Activated CD8-positive, alpha-beta T cell treated with anti-CD3 and anti-CD28 coated beads for 36 hours (primary cell): ENCODE measurements around the gene ALOX15B. TPM values are rescaled to one million over a fixed set of nuclear protein-coding genes. Genes with fewer than 3 reads are reported as not detected.

Experiments used
- ATAC-seq: fragments of 200-7000 bp; cut with Tn5 transposase; one replicate; pipeline ENCODE4 v1.10.0; 2021; ENCODE audit warnings: mild to moderate bottlenecking, moderate library complexity
- CTCF ChIA-PET: fragments of 350-600 bp; sonication (Branson Sonifier 250); formaldehyde crosslinking; loops from one replicate; lab custom pipeline; 2021; ENCODE audit warnings: antibody characterized with exemption; lab: Charles Lee
- POLR2A ChIA-PET: fragments of 350-600 bp; sonication (Branson Sonifier 250); formaldehyde crosslinking; loops from one replicate; lab custom pipeline; 2021; ENCODE audit warnings: antibody characterized with exemption; lab: Charles Lee
- DNase-seq: peaks from one replicate; pipeline ENCODE4 v3.0.0-alpha.2; 2020
- H3K27ac Mint-ChIP-seq: one replicate; pipeline ENCODE4 v1.8.0; 2021; ENCODE audit warnings: mild to moderate bottlenecking, mixed read lengths
- H3K27me3 Mint-ChIP-seq: one replicate; pipeline ENCODE4 v1.8.0; 2021; ENCODE audit warnings: mixed read lengths
- H3K36me3 Mint-ChIP-seq: one replicate; pipeline ENCODE4 v1.8.0; 2021; ENCODE audit warnings: low read depth, mixed read lengths
- H3K4me1 Mint-ChIP-seq: one replicate; pipeline ENCODE4 v1.8.0; 2021; ENCODE audit warnings: low read depth, mixed read lengths
- H3K4me3 Mint-ChIP-seq: one replicate; pipeline ENCODE4 v1.8.0; 2021; ENCODE audit warnings: mild to moderate bottlenecking, moderate library complexity, mixed read lengths
- H3K9me3 Mint-ChIP-seq: one replicate; pipeline ENCODE4 v1.8.0; 2021; ENCODE audit warnings: mixed read lengths
- intact Hi-C: fragments of 100-400 bp; cut with micrococcal nuclease; formaldehyde crosslinking; loops from one replicate; pipeline ENCODE4 v1.10.0; 2022
- total RNA-seq, 2 experiments: library from RNA; stranded (reverse); gene quantifications; one replicate each; pipeline ENCODE4 v1.2.3, GENCODE V29; 2021
- TF ChIP-seq, protein P1 (sequence below): fragments of 200-600 bp; IDR thresholded peaks from one replicate; pipeline ENCODE4 v1.8.0; 2022; ENCODE audit warnings: antibody characterized with exemption, mild to moderate bottlenecking

The ALOX15B gene
- total RNA-seq, 2 experiments from 2014 or later, result 0.16 TPM; not detected in 1

DNA sequence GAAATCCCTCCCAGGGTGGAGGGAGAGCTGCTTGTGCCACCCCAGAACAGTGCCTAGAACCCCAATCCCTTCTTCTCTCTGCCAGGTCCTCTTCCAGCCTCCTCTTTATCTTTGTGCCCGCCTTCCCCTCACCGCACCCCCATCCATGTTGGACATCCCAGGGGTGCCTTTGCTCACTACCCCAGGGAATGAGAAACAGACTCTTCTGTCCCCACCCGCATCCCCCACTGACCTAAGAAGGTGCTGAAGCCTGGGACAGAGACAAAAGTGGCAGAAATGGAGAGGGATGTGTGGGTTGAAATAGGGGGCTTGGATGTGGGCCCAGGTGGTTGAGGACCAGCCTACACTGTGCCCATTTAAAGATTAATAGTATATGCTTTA is 17.0 kb downstream of the ALOX15B start:
- Mint-ChIP-seq H3K4me1 (peaks cover 15% of the 10 kb centered on the region), H3K36me3 (no peaks in the 10 kb centered on the region), H3K9me3 (no peaks in the 10 kb centered on the region), H3K27ac (no peak overlapping the region), H3K27me3 (peaks cover 25% of the 10 kb centered on the region), H3K4me3 (no peak overlapping the region)
- intact Hi-C loops, result loop anchor here (5.0 kb wide), 3 partner anchors 39 to 144 kb away; no protein-coding TSS in a partner anchor
- POLR2A ChIA-PET, result interaction anchor here (1.1 to 1.9 kb wide), 2 partner anchors 14 to 117 kb away, joined by 3 to 4 read pairs; no protein-coding TSS in a partner anchor
- TF ChIP-seq, protein P1, sequence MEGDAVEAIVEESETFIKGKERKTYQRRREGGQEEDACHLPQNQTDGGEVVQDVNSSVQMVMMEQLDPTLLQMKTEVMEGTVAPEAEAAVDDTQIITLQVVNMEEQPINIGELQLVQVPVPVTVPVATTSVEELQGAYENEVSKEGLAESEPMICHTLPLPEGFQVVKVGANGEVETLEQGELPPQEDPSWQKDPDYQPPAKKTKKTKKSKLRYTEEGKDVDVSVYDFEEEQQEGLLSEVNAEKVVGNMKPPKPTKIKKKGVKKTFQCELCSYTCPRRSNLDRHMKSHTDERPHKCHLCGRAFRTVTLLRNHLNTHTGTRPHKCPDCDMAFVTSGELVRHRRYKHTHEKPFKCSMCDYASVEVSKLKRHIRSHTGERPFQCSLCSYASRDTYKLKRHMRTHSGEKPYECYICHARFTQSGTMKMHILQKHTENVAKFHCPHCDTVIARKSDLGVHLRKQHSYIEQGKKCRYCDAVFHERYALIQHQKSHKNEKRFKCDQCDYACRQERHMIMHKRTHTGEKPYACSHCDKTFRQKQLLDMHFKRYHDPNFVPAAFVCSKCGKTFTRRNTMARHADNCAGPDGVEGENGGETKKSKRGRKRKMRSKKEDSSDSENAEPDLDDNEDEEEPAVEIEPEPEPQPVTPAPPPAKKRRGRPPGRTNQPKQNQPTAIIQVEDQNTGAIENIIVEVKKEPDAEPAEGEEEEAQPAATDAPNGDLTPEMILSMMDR, result no peak
- no peak for ATAC-seq
- CTCF ChIA-PET, result interaction anchor here (0.9 to 12.6 kb wide), 17 partner anchors 14 to 311 kb away, joined by 3 to 360 read pairs (median 12); partner anchors contain the start of genes ALOXE3, CNTROB and SLC25A35
- DNase-seq, result no peak

DNA sequence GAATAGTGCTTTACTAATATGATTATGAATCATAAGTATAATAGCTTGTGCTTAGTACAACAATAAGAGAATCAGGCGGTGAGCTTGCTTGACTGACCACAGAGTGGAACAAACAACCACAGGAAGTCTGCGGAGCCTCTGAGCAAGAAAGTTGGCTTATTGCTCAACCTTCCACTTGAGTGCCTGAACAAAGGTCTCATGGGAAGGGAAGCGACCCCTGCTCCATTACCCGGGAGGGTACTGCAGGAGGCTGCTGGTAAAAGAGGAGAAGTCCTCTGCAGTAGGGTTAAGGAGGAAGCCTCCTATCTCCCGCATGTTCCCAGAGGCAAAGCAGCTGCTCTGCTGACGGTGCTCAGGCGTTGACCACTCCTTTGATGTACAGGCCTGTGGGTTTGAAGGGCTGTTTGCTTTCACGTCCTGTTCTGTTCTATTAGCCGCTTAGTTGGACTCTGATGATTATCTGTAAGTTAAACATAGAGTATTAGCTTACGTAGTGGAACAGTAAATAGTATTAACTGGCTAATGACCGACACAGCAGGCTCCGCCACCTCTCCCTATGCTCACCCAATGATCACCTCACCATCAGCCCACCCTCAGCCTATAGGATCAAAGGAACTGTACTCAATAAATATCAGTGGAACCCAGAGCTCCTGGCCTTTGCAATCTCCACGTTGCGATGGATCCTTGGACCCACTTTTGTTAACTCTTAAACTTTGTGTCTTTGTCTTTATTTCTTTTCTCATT is 17.5 kb downstream of the ALOX15B start:
- Mint-ChIP-seq H3K4me1 (peaks cover 15% of the 10 kb centered on the region), H3K4me3 (no peak overlapping the region), H3K9me3 (no peaks in the 10 kb centered on the region), H3K27me3 (peaks cover 28% of the 10 kb centered on the region), H3K36me3 (no peaks in the 10 kb centered on the region), H3K27ac (no peak overlapping the region)
- CTCF ChIA-PET, result interaction anchor here (0.9 to 12.6 kb wide), 28 partner anchors 15 to 314 kb away, joined by 3 to 360 read pairs (median 6); partner anchors contain the start of genes ALOXE3, CNTROB and SLC25A35
- peak; percentile 80 for DNase-seq
- intact Hi-C loops, result loop anchor here (5.0 kb wide), 3 partner anchors 39 to 144 kb away; no protein-coding TSS in a partner anchor
- TF ChIP-seq, protein P1, result no peak
- POLR2A ChIA-PET, result interaction anchor here (0.6 to 1.9 kb wide), 5 partner anchors 15 to 593 kb away, joined by 3 to 6 read pairs (median 3); no protein-coding TSS in a partner anchor
- peak; percentile 72 for ATAC-seq

DNA sequence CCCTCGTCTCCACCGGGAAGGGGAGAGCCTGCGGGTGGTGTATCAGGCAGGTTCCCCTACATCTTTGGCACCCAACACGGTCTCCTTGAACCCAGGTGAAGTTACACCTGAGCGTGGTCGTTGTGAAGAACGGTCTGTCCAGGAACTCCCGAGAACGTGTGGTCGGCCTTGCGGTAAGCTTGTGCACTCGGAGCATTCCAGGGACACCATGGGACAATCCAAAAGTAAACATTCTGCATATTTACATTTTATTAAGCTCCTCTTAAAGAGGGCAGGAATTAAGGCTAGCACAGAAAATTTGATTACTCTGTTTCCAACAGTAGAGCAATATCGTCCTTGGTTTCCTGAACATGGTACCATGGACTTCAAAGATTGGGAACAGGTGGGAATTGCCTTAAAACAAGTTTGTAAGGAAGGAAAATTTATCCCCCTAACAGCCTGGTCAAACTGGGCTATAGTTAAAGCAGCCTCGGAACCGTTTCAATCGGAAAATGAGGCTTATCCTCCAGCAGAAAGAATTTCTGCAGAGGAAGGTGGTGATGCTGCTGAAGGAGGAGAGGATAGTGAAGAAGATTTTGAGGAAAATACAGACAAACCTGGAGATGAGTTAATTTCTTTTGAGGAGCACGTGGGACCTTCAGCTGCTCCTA is 18.2 kb downstream of the ALOX15B start:
- Mint-ChIP-seq H3K27me3 (peaks cover 34% of the 10 kb centered on the region), H3K9me3 (no peaks in the 10 kb centered on the region), H3K4me3 (no peak overlapping the region), H3K36me3 (no peaks in the 10 kb centered on the region), H3K27ac (no peak overlapping the region), H3K4me1 (peaks cover 15% of the 10 kb centered on the region)
- intact Hi-C loops, result loop anchor here (5.0 kb wide), 3 partner anchors 40 to 145 kb away; no protein-coding TSS in a partner anchor
- CTCF ChIA-PET, result interaction anchor here (0.7 to 12.6 kb wide), 36 partner anchors 10 to 314 kb away, joined by 3 to 360 read pairs (median 5); partner anchors contain the start of genes ALOXE3 and CNTROB
- DNase-seq, result no peak
- POLR2A ChIA-PET, result interaction anchor here (0.6 to 1.9 kb wide), 8 partner anchors 9 to 592 kb away, joined by 3 to 6 read pairs (median 3); partner anchors contain the start of gene RNF227
- no peak for ATAC-seq
- TF ChIP-seq, protein P1, result no peak

DNA sequence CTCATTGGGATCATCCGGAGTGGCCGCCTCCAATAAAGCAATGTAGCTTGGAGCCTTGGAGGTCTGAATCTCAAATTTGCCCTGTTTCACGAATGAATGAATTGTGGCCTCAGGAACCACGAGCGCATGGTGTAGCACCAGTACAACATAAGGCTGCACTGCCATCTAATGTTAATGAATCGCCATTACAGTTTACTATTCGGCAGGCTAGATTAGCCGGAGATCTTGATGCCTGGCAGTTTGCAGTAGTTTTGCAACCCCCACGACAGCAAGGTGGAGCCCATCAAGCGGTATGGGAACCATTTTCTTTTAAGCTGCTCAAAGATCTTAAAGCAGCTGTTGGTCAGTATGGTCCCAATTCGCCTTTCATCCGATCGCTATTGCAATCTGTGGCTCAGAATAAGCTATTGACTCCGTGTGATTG is 18.8 kb downstream of the ALOX15B start:
- intact Hi-C loops, result loop anchor here (5.0 kb wide), 3 partner anchors 40 to 145 kb away; no protein-coding TSS in a partner anchor
- TF ChIP-seq, protein P1, result peak; percentile 74
- no peak overlapping the region for H3K27ac Mint-ChIP-seq
- peaks cover 15% of the 10 kb centered on the region for H3K4me1 Mint-ChIP-seq
- H3K4me3 Mint-ChIP-seq, result no peak overlapping the region
- POLR2A ChIA-PET, result interaction anchor here (1.1 to 1.9 kb wide), 5 partner anchors 10 to 142 kb away, joined by 3 to 6 read pairs (median 4); partner anchors contain the start of gene RNF227
- ATAC-seq (peak; percentile 80), DNase-seq (peak; percentile 60)
- H3K36me3 Mint-ChIP-seq, result no peaks in the 10 kb centered on the region
- peaks cover 39% of the 10 kb centered on the region for H3K27me3 Mint-ChIP-seq
- no peaks in the 10 kb centered on the region for H3K9me3 Mint-ChIP-seq
- CTCF ChIA-PET, result interaction anchor here (0.7 to 12.6 kb wide), 41 partner anchors 8 to 315 kb away, joined by 3 to 360 read pairs (median 5); partner anchors contain the start of genes ALOX12B, ALOXE3 and CNTROB
